Fibroblast of mammary gland (primary cell): ENCODE measurements around the gene OR13C4.

ENCODE experiments used
- DNase-seq: peaks from one replicate; pipeline ENCODE4 v3.0.0-alpha.2; 2010; ENCODE audit warnings: low read depth
- H3K4me3 ChIP-seq: 2 replicates; pipeline ENCODE4 v1.5.1; 2011; ENCODE audit warnings: low read depth, mild to moderate bottlenecking, low read length, moderate library complexity; ENCODE audit not compliant: control insufficient read depth
- CTCF ChIP-seq: conservative IDR thresholded peaks from 2 replicates; pipeline ENCODE4 v1.5.1; 2011; ENCODE audit warnings: low read depth, low read length, inconsistent platforms; ENCODE audit not compliant: control insufficient read depth, insufficient read depth

OR13C4 gene

DNA sequence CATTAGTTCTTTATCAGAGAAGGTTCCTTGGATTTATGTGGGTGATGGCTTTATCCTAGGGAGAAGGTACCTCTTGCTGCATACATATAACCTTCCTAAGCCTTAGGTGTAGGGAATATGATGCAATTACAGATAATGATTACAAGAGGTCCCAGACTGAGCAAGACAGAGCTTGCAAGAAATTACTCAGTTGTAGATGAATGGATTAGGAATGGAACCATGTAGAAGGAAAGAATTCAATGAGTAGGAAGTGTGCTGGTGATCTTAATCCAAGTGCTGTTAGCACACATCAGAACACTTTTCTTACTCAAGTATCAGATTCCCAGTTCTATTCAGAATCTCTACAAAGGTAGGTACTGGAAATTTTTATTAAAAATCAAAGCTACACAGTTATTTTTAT is 20.4 kb downstream of the OR13C4 start:
- no peak for TF ChIP-seq CTCF
- DNase-seq: no peak
- H3K4me3 ChIP-seq: no peak overlapping the region

DNA sequence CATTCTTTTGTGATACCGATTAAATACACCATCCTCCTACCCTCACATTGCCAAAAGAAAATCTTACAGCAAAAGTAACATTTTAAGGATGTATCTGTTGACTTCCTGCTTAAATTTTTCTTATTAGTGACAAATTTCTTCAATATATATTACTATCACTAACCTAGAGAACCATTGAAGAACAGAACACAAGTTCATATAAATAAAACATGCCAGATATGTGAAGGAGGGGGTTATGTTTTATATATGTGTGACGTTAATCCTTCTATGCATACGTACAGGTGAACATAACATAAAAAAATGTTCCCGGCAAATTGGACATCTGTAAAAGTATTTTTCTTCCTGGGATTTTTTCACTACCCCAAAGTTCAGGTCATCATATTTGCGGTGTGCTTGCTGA is 23.0 kb downstream of the OR13C4 start, which contains the start of gene OR13F1:
OR13F1 (plus strand) TSS at position 301 of the 400 bp plus-strand sequence; CDS start at position 301, 0 bp downstream.
- no peak for TF ChIP-seq CTCF
- H3K4me3 ChIP-seq: no peak within 1 kb of the TSS
- DNase-seq: no peak

DNA sequence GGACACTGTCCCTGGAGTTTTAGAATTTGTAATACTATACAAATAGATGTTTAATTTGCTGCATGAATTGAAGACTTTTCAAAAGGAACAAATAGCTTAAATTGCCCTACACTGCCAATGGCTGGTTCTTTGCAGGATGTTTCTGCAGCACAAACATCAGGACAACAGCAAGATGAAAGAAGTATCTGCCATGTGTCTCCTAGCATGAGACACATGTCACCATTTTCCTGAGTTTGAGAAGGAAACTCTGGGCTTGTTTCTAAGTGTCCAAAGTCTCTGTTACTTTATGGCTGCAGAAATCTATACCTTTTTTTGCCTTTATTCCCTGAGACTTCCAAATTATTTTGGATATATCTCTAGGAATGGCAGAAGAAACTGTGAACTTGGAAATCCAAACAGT is 23.6 kb downstream of the OR13C4 start:
- no peak for DNase-seq
- no peak overlapping the region for H3K4me3 ChIP-seq
- no peak for TF ChIP-seq CTCF

DNA sequence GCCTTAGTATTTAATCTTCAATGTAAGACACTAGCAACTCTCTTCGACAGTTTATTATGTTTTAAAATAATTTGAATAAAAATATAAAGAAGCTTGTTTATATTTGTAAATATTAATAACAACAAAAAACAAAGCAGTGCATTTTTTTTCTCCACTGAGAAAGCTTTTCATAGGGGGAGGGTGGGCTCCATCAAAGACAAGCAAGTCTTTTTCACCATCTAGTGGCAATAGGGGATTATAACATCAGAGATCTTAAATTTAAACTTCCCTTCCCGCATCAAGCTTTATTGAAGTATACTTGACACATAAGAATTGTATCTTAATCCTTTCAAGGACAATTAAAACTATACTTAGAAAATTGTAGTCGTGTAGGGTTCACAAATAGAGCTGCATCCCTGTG is 32.2 kb downstream of the OR13C4 start:
- peak; percentile 11 for DNase-seq
- no peak overlapping the region for H3K4me3 ChIP-seq
- peak; percentile 30 for TF ChIP-seq CTCF

- no peak for TF ChIP-seq CTCF
- no peak overlapping the region for H3K4me3 ChIP-seq
- no peak for DNase-seq
Measured at GRCh38 chr9:104485014-104485413, 42.0 kb downstream of the OR13C4 start.

DNA sequence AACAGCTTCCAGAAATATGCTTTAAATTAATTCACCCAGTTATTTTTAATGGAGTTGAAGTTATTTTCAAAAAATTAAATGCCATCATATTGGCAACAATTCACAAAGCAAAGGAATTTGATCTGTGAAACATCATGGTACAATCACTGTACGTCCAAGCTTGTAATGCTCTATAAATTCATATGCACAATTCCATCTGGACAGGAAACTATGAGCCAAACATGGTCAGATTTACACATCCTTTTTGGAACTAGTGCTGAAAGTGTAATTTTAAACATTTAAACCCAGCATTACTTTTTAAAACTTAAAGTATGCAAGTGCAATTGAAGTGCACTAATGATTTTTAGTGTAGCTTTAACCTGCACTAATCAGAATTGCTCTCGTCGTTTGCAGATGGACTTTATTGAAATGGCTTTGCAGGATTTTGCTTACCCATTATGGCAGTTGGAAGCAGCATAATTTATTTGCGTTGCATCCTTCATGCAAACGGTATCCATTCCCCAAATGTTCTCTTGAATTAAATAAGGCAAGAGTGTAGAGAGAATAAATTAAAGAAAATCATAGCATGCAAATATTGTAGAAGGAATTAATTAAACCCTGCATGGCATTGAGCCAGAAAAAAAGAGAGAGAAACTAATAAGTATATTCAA is 44.0 kb downstream of the OR13C4 start:
- no peak overlapping the region for H3K4me3 ChIP-seq
- DNase-seq: no peak
- no peak for TF ChIP-seq CTCF
